HFF-Myc (cell line): ENCODE results near the gene RAMACL.

ENCODE experiments used
- DNase-seq: peaks from one replicate; pipeline ENCODE4 v3.0.0-alpha.2; 2011; ENCODE audit warnings: low read depth; ENCODE audit errors: extremely low read depth
- H3K4me3 ChIP-seq: replicated peaks from 2 replicates; pipeline ENCODE4 v1.5.1; 2011; ENCODE audit warnings: low read depth, mild to moderate bottlenecking, control low read depth, low read length
- TF ChIP-seq, protein P1 (sequence below): IDR thresholded peaks from 2 replicates; pipeline ENCODE4 v1.5.1; 2012; ENCODE audit warnings: mild to moderate bottlenecking, low read depth, low read length, control low read depth; ENCODE audit errors: missing control alignments

Gene RAMACL

GRCh38 chr6:166617359-166617758, 30.9 kb upstream of the RAMACL start:
- no peak overlapping the region for H3K4me3 ChIP-seq
- TF ChIP-seq, protein P1, sequence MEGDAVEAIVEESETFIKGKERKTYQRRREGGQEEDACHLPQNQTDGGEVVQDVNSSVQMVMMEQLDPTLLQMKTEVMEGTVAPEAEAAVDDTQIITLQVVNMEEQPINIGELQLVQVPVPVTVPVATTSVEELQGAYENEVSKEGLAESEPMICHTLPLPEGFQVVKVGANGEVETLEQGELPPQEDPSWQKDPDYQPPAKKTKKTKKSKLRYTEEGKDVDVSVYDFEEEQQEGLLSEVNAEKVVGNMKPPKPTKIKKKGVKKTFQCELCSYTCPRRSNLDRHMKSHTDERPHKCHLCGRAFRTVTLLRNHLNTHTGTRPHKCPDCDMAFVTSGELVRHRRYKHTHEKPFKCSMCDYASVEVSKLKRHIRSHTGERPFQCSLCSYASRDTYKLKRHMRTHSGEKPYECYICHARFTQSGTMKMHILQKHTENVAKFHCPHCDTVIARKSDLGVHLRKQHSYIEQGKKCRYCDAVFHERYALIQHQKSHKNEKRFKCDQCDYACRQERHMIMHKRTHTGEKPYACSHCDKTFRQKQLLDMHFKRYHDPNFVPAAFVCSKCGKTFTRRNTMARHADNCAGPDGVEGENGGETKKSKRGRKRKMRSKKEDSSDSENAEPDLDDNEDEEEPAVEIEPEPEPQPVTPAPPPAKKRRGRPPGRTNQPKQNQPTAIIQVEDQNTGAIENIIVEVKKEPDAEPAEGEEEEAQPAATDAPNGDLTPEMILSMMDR = no peak
- no peak for DNase-seq

- TF ChIP-seq, protein P1 = no peak
These were observed 30.1 kb upstream of the RAMACL start for GRCh38 chr6:166616261-166617238.

GRCh38 chr6:166615059-166615770, 28.7 kb upstream of the RAMACL start:
- TF ChIP-seq, protein P1 = no peak
- no peak overlapping the region for H3K4me3 ChIP-seq
- DNase-seq = no peak

More at GRCh38 chr6:166616261-166617238, 30.1 kb upstream of the RAMACL start:
- DNase-seq = no peak
- H3K4me3 ChIP-seq = no peak overlapping the region

DNA sequence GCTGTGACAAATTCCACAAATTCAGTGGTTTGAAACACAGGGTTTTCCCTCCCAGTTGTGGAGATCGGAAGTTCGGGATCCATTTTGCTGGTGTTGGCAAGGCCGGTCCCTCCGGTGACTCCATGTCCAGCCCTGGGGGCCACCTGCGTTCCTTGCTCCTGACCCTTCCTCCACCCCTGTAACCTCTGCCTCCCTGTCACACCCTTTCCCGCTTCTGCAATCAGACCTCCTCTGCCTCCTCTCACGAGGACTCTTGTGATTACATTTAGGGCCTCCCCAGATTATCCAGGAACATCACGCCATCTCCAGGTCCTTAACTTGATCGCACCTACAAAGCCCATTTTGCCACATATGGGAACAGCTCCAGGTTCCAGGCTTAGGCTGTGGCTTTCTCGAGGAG, 28.1 kb upstream of the RAMACL start:
- no peak overlapping the region for H3K4me3 ChIP-seq
- DNase-seq = no peak
- TF ChIP-seq, protein P1 = no peak

DNA sequence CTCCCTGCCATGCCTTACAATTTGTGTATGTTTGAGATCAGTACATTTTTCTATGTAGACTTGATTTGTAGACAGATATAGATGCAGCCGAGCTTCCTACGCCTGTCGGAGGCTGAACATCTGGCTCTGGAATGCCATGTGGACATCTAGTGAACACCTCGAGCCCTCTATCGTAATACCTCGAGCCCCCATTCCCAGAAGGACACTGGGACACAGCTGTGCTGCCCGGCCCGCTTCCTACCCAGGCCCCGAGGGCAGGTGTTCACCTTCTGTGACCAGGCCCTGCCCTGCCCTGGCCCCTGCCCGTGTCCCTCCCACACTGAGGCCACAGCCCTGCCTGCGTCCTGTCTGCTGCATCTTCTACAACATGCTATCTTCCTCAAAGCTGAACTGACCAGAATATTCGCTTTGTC, 27.7 kb upstream of the RAMACL start:
- H3K4me3 ChIP-seq = no peak overlapping the region
- TF ChIP-seq, protein P1 = no peak
- DNase-seq = no peak

- TF ChIP-seq, protein P1 = no peak
- no peak overlapping the region for H3K4me3 ChIP-seq
- DNase-seq = no peak
These were observed 26.5 kb upstream of the RAMACL start for GRCh38 chr6:166613027-166613426.
